ENCODE measurements around the gene MYO1E. TPM values are rescaled to one million over a fixed set of nuclear protein-coding genes. Genes with fewer than 3 reads are reported as not detected.

MYO1E gene
- total RNA-seq, 4 donors from 2014 or later, result 49.7 to 76.1 (median 65.6) TPM

DNA sequence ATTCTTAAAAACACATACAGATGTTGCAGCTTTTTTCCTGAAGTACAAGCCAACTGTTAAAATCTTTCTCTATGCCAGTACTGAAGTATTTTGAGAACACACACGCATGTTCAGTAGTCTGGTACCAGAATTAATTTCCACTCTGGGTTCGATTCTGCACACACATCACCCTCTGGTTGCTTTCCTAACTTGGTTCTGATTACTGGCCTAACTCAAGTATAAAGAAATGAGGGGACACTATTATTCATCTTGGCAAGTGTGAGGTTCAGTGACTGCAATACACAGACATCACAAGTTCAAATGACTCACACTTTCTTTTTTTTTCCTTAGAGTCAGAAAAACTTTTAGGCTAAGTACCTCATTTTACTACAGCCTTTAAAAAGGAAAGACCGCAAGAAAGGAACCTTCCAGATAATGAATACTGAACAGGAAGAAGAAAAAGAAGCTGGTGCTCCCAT is 203.4 kb downstream of the MYO1E start:
- peak; percentile 75 for ATAC-seq
- Histone ChIP-seq H3K9me3 (no peaks in the 10 kb centered on the region), H3K4me1 (peaks cover 0 to 25% (median 2%) of the 10 kb centered on the region in 3 donors), H3K36me3 (peaks cover 0 to 52% of the 10 kb centered on the region in 2 donors), H3K4me3 (no peak overlapping the region), H3K27me3 (no peaks in the 10 kb centered on the region), H3K27ac (peak overlapping the region in 2 of 4 donors; percentile 53 to 62)
- 45 to 65% methylated on average over 2 to 3 of the region's 3 CpGs for WGBS, 2 donors (ENCODE audit: low coverage in 1 of 2)
- TF ChIP-seq POLR2AphosphoS5 (IDR thresholded peaks at IDR 0.05) (no peak), POLR2A (IDR thresholded peaks at IDR 0.05) (no peak), EP300 (IDR thresholded peaks at IDR 0.05) (no peak), CTCF (IDR thresholded peaks at IDR 0.05) (no peak)

GRCh38 chr15:59168536-59168935 is 204.1 kb downstream of the MYO1E start:
- no peak overlapping the region for H3K4me3 ChIP-seq
- H3K27ac ChIP-seq, result no peak overlapping the region
- 84 to 100% methylated on average over 1 to 7 of the region's 7 CpGs for WGBS, 2 donors (ENCODE audit: low coverage in 1 of 2)
- no peak for TF ChIP-seq CTCF (IDR thresholded peaks at IDR 0.05)
- TF ChIP-seq EP300 (IDR thresholded peaks at IDR 0.05), result no peak
- no peak for TF ChIP-seq POLR2A (IDR thresholded peaks at IDR 0.05)
- TF ChIP-seq POLR2AphosphoS5 (IDR thresholded peaks at IDR 0.05), result no peak
- no peak for ATAC-seq
- H3K27me3 ChIP-seq, result no peaks in the 10 kb centered on the region
- peaks cover 0 to 25% (median 2%) of the 10 kb centered on the region in 3 donors for H3K4me1 ChIP-seq
- peaks cover 0 to 46% of the 10 kb centered on the region in 2 donors for H3K36me3 ChIP-seq
- no peaks in the 10 kb centered on the region for H3K9me3 ChIP-seq

- Histone ChIP-seq H3K4me1 (peaks cover 0 to 25% (median 2%) of the 10 kb centered on the region in 3 donors), H3K4me3 (no peak overlapping the region), H3K36me3 (peaks cover 0 to 41% of the 10 kb centered on the region in 2 donors), H3K9me3 (no peaks in the 10 kb centered on the region), H3K27me3 (no peaks in the 10 kb centered on the region), H3K27ac (no peak overlapping the region)
- no peak for ATAC-seq
- WGBS, 2 donors (ENCODE audit: low coverage in 1 of 2), result 70 to 78% methylated on average over 5 to 7 of the region's 11 CpGs
- TF ChIP-seq POLR2AphosphoS5 (IDR thresholded peaks at IDR 0.05) (no peak), POLR2A (IDR thresholded peaks at IDR 0.05) (no peak), CTCF (IDR thresholded peaks at IDR 0.05) (no peak), EP300 (IDR thresholded peaks at IDR 0.05) (no peak)
These were observed 205.9 kb downstream of the MYO1E start for GRCh38 chr15:59166601-59167265.

GRCh38 chr15:59166166-59166565 is 206.5 kb downstream of the MYO1E start:
- peaks cover 0 to 25% (median 2%) of the 10 kb centered on the region in 3 donors for H3K4me1 ChIP-seq
- no peak overlapping the region for H3K27ac ChIP-seq
- no peak overlapping the region for H3K4me3 ChIP-seq

More at GRCh38 chr15:59166166-59166565, 206.5 kb downstream of the MYO1E start:
- no peaks in the 10 kb centered on the region for H3K27me3 ChIP-seq
- TF ChIP-seq CTCF (IDR thresholded peaks at IDR 0.05) (no peak), EP300 (IDR thresholded peaks at IDR 0.05) (no peak), POLR2A (IDR thresholded peaks at IDR 0.05) (no peak)
- peaks cover 0 to 41% of the 10 kb centered on the region in 2 donors for H3K36me3 ChIP-seq
- WGBS, 2 donors (ENCODE audit: low coverage in 1 of 2), result 61 to 69% methylated on average over 4 of the region's 4 CpGs
- no peak for ATAC-seq
- no peaks in the 10 kb centered on the region for H3K9me3 ChIP-seq

Measured in gastroesophageal sphincter (tissue), 4 donors.